Transverse colon (tissue), 4 donors: ENCODE data around the gene KLK8. TPM values are rescaled to one million over a fixed set of nuclear protein-coding genes. Genes with fewer than 3 reads are reported as not detected.
A peak's percentile ranks its signal among the peaks of the same experiment; 100 is the strongest.

Experiments
- DNase-seq: peaks from one replicate; pipeline ENCODE4 v3.0.0-alpha.2; 2019
- H3K27ac ChIP-seq, 4 donors: fragments of 200-600 bp; sonication (generic); 2 replicates each; pipeline ENCODE4 v1.5.1; 2016 to 2018; ENCODE audit warnings: inconsistent platforms in 4 of 4
- H3K27me3 ChIP-seq: fragments of 200-600 bp; sonication (generic); 2 replicates; pipeline ENCODE4 v1.5.1; 2017; ENCODE audit warnings: inconsistent platforms
- H3K36me3 ChIP-seq, 4 donors: fragments of 200-600 bp; sonication (generic); 2 replicates each; pipeline ENCODE4 v1.5.1; 2017 to 2019; ENCODE audit warnings: inconsistent platforms in 4 of 4
- H3K4me1 ChIP-seq, 4 donors: fragments of 200-600 bp; sonication (generic); 2 replicates each; pipeline ENCODE4 v1.5.1; 2017 to 2020; ENCODE audit warnings: inconsistent platforms in 4 of 4
- H3K4me3 ChIP-seq, 4 donors: fragments of 200-600 bp; sonication (generic); 1 replicate in 1 of 4; 2 replicates in 3 of 4; pipeline versions ENCODE4 v1.5.1 to v1.6.1; 2017 to 2019; ENCODE audit warnings: inconsistent platforms in 4 of 4
- H3K9me3 ChIP-seq, 2 donors: fragments of 200-600 bp; sonication (generic); 2 replicates each; pipeline ENCODE4 v1.5.1; 2017 to 2019; ENCODE audit warnings: inconsistent platforms in 2 of 2
- CTCF ChIP-seq, 5 experiments: fragments of 200-600 bp in 3 of 5; fragments of 450-650 bp in 2 of 5; sonication (generic) in 3 of 5; IDR thresholded peaks; 1 replicate in 2 of 5; 2 replicates in 3 of 5; pipeline ENCODE4 v1.5.1; 2016 to 2017; ENCODE audit warnings: antibody characterized with exemption in 5 of 5, inconsistent platforms in 3 of 5, mild to moderate bottlenecking in 2 of 5, moderate library complexity in 1 of 5
- EP300 ChIP-seq: sonication (generic); formaldehyde crosslinking; IDR thresholded peaks from one replicate; pipeline ENCODE4 v1.6.1; 2017; ENCODE audit warnings: antibody characterized with exemption, low read depth
- POLR2A ChIP-seq: fragments of 450-650 bp; IDR thresholded peaks from one replicate; pipeline ENCODE4 v1.6.1; 2016; ENCODE audit warnings: antibody characterized with exemption, mild to moderate bottlenecking, moderate library complexity
- POLR2AphosphoS5 ChIP-seq, 3 donors: sonication (generic); formaldehyde crosslinking; IDR thresholded peaks; one replicate each; pipeline ENCODE4 v1.6.1; 2016; ENCODE audit warnings: antibody characterized with exemption in 3 of 3
- WGBS, 2 donors: methylation state at CpG; one replicate each; pipeline ENCODE4 v1.1.5; 2018; ENCODE audit warnings: low coverage in 1 of 2; 5-methylcytosine and 5-hydroxymethylcytosine counted together
- in situ Hi-C, 4 donors: fragments of 200-750 bp; cut with MboI; loops; one replicate each; pipeline versions ENCODE4 v1.15.0 to v1.15.1; 2017; ENCODE audit warnings: low sequenced_read_pairs in 3 of 4, low pct_ligation_motif_present in 1 of 4, low pct_unique_long_range_greater_than_20kb in 1 of 4
- intact Hi-C: fragments of 100-400 bp; cut with DNase I; formaldehyde crosslinking; loops from one replicate; pipeline ENCODE4 v1.15.1; 2023; ENCODE audit warnings: low total_unique reads
- total RNA-seq, 4 donors: library from RNA; depleted of rRNA; stranded (reverse); fragments of >200 nt; gene quantifications; one replicate each; pipeline ENCODE4 v1.1.0, GENCODE V29; 2016

The KLK8 gene
- total RNA-seq, 4 donors from 2014 or later = not detected

GRCh38 chr19:51016798-51017683 is 15.6 kb upstream of the KLK8 start:
- Histone ChIP-seq H3K9me3 (no peaks in the 10 kb centered on the region), H3K4me1 (peaks cover 0 to 22% (median 12%) of the 10 kb centered on the region in 4 donors), H3K36me3 (no peaks in the 10 kb centered on the region), H3K4me3 (peak overlapping the region in 1 of 4 donors; percentile 18), H3K27me3 (peaks cover 72% of the 10 kb centered on the region), H3K27ac (no peak overlapping the region)
- peak; percentile 67 for DNase-seq
- TF ChIP-seq POLR2A (no peak), EP300 (no peak), CTCF (IDR thresholded peaks at IDR 0.05) (peak; percentile 50 to 74 (median 62)), POLR2AphosphoS5 (IDR thresholded peaks at IDR 0.05) (no peak)
- 0 to 9% methylated on average over 16 to 61 of the region's 68 CpGs for WGBS, 2 donors
- in situ Hi-C loops (no loop called here), intact Hi-C loops (no loop called here)

- no peaks in the 10 kb centered on the region for H3K36me3 ChIP-seq
- intact Hi-C loops = no loop called here
- no peak overlapping the region for H3K4me3 ChIP-seq
- no peak overlapping the region for H3K27ac ChIP-seq
- H3K9me3 ChIP-seq = no peaks in the 10 kb centered on the region
- H3K27me3 ChIP-seq = peaks cover 78% of the 10 kb centered on the region
- no peak for TF ChIP-seq POLR2AphosphoS5 (IDR thresholded peaks at IDR 0.05)
- no peak for TF ChIP-seq CTCF (IDR thresholded peaks at IDR 0.05)
- no peak for TF ChIP-seq POLR2A
- no peak for TF ChIP-seq EP300
- peaks cover 0 to 22% (median 12%) of the 10 kb centered on the region in 4 donors for H3K4me1 ChIP-seq
- in situ Hi-C loops = no loop called here
- WGBS, 2 donors = 87% methylated on average over 19 of the region's 19 CpGs; no CpG with 5 or more reads in 1 of the 2 donors
- DNase-seq = no peak
These were observed 14.4 kb upstream of the KLK8 start for GRCh38 chr19:51015691-51016267.

GRCh38 chr19:51014242-51014641 is 12.8 kb upstream of the KLK8 start:
- Histone ChIP-seq H3K27ac (no peak overlapping the region), H3K9me3 (no peaks in the 10 kb centered on the region), H3K36me3 (no peaks in the 10 kb centered on the region), H3K4me1 (peaks cover 0 to 17% (median 10%) of the 10 kb centered on the region in 4 donors), H3K27me3 (peaks cover 74% of the 10 kb centered on the region), H3K4me3 (no peak overlapping the region)
- DNase-seq = no peak
- no peak for TF ChIP-seq CTCF (IDR thresholded peaks at IDR 0.05)
- TF ChIP-seq EP300 = no peak
- TF ChIP-seq POLR2A = no peak
- TF ChIP-seq POLR2AphosphoS5 (IDR thresholded peaks at IDR 0.05) = no peak
- WGBS, 2 donors = 43 to 80% methylated on average over 1 to 6 of the region's 6 CpGs
- in situ Hi-C loops (no loop called here), intact Hi-C loops (no loop called here)

- DNase-seq = no peak
- intact Hi-C loops (no loop called here), in situ Hi-C loops (no loop called here)
- Histone ChIP-seq H3K27ac (no peak overlapping the region), H3K36me3 (no peaks in the 10 kb centered on the region), H3K9me3 (no peaks in the 10 kb centered on the region), H3K4me1 (peaks cover 0 to 6% (median 5%) of the 10 kb centered on the region in 4 donors), H3K27me3 (peaks cover 63% of the 10 kb centered on the region), H3K4me3 (no peak overlapping the region)
- 38 to 58% methylated on average over 1 to 12 of the region's 12 CpGs for WGBS, 2 donors
- TF ChIP-seq EP300 (no peak), POLR2AphosphoS5 (IDR thresholded peaks at IDR 0.05) (no peak), POLR2A (no peak), CTCF (IDR thresholded peaks at IDR 0.05) (no peak)
These were observed 11.3 kb upstream of the KLK8 start for GRCh38 chr19:51012661-51013190.
